ENCODE results near the gene NTM. TPM values are rescaled to one million over a fixed set of nuclear protein-coding genes. Genes with fewer than 3 reads are reported as not detected.

The NTM gene
- total RNA-seq, 2 donors from 2014 or later = not detected

DNA sequence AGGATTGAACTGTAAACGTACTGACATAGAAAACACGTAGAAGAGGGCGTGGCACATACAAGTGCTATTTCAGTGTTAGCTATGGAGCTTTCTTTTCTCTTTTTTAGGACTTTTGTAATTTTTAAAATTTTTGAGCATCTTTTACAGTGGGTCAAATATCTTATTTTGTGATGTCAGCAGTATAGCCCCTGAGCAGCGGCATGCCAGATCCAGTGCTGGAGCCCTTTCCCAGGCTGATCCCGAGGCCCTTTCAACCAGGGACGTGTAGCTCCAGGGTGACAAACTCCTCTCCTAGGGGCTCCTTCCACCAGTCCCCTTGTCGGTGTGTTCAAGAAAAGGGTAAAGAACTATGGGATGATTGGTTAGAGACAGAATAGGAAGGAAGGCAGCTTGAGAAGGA lies 777.0 kb downstream of the NTM start:
- H3K4me1 ChIP-seq (ENCODE audit: control insufficient read depth in 1 of 2, low read depth in 2 of 2) = no peaks in the 10 kb centered on the region
- TF ChIP-seq, protein P1, sequence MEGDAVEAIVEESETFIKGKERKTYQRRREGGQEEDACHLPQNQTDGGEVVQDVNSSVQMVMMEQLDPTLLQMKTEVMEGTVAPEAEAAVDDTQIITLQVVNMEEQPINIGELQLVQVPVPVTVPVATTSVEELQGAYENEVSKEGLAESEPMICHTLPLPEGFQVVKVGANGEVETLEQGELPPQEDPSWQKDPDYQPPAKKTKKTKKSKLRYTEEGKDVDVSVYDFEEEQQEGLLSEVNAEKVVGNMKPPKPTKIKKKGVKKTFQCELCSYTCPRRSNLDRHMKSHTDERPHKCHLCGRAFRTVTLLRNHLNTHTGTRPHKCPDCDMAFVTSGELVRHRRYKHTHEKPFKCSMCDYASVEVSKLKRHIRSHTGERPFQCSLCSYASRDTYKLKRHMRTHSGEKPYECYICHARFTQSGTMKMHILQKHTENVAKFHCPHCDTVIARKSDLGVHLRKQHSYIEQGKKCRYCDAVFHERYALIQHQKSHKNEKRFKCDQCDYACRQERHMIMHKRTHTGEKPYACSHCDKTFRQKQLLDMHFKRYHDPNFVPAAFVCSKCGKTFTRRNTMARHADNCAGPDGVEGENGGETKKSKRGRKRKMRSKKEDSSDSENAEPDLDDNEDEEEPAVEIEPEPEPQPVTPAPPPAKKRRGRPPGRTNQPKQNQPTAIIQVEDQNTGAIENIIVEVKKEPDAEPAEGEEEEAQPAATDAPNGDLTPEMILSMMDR (IDR thresholded peaks at IDR 0.05) = no peak
- no peak overlapping the region for H3K4me3 ChIP-seq
- no peaks in the 10 kb centered on the region for H3K27me3 ChIP-seq (replicated peaks; ENCODE audit: insufficient read depth)
- H3K36me3 ChIP-seq = no peaks in the 10 kb centered on the region
- no peak overlapping the region for H3K27ac ChIP-seq
- no peaks in the 10 kb centered on the region for H3K9me3 ChIP-seq
- ATAC-seq (ENCODE audit: insufficient number of reproducible peaks, low FRiP score, low read depth) = no peak
- DNase-seq (ENCODE audit: low spot score) = no peak

DNA sequence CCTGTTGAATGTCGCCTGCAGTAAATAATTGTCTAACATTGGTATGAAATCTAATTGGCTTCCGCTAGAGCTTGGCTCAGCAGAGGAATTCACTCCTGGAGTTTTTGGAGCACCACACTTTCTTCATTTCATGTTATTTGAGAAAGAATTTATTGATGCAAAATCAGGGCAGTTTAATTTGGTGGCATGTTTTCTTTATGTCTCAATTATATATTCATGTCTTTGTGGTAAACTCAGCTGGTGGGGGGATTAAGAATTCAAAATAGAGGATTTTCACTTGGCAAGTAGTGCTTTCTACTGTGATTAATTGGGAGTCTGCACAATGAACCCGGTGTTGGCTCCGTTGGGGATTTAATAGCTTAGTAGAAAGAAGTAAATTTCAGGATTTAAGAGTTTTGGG lies 784.4 kb downstream of the NTM start:
- Histone ChIP-seq H3K36me3 (no peaks in the 10 kb centered on the region), H3K4me1 (ENCODE audit: control insufficient read depth in 1 of 2, low read depth in 2 of 2) (no peaks in the 10 kb centered on the region), H3K9me3 (no peaks in the 10 kb centered on the region), H3K4me3 (no peak overlapping the region), H3K27ac (no peak overlapping the region), H3K27me3 (replicated peaks; ENCODE audit: insufficient read depth) (no peaks in the 10 kb centered on the region)
- ATAC-seq (ENCODE audit: insufficient number of reproducible peaks, low FRiP score, low read depth) (no peak), DNase-seq (ENCODE audit: low spot score) (no peak)
- TF ChIP-seq, protein P1 (IDR thresholded peaks at IDR 0.05) = no peak

DNA sequence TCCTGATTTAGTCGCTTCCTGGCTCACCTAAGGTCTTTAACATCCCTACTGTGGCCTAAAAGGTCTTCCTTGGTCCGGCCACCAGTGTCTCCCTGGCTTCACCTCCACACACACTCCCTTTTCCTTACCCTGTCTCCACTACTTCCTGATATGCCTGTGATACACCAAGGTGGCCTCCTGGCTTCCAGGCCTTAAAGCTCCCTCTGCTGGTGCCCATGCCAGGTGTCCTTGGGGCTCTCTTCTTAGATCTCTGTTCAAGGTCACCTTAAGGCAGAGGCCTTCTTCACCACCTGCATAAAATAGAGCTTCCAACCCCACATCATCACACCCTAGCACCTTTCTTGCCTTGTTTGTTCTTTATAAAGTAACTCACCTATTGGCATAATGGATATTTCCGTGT lies 787.7 kb downstream of the NTM start:
- DNase-seq (ENCODE audit: low spot score) (no peak), ATAC-seq (ENCODE audit: insufficient number of reproducible peaks, low FRiP score, low read depth) (no peak)
- no peaks in the 10 kb centered on the region for H3K36me3 ChIP-seq
- TF ChIP-seq, protein P1 (IDR thresholded peaks at IDR 0.05) = no peak
- no peaks in the 10 kb centered on the region for H3K9me3 ChIP-seq
- no peak overlapping the region for H3K27ac ChIP-seq
- H3K27me3 ChIP-seq (replicated peaks; ENCODE audit: insufficient read depth) = no peaks in the 10 kb centered on the region
- no peaks in the 10 kb centered on the region for H3K4me1 ChIP-seq (ENCODE audit: control insufficient read depth in 1 of 2, low read depth in 2 of 2)
- H3K4me3 ChIP-seq = no peak overlapping the region

DNA sequence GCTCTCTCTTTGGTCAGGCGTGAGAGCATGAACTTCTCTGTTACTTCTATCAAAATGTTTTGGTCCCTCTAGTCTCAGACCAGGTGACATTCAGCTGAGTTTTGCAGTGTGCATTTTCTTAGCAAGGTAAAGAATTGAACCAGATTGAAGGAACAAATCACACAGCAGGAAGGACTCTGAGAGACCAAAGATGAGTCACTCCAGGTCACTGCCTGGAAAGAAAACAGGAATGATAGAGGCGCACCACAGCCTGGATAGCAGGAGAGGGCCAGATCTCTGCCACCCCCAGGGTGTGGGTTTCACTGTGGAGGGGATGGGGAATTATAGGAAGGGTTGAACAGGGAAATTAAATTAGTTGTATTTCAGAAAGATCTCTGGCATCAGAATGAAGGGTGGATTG lies 788.3 kb downstream of the NTM start:
- no peak for ATAC-seq (ENCODE audit: insufficient number of reproducible peaks, low FRiP score, low read depth)

DNA sequence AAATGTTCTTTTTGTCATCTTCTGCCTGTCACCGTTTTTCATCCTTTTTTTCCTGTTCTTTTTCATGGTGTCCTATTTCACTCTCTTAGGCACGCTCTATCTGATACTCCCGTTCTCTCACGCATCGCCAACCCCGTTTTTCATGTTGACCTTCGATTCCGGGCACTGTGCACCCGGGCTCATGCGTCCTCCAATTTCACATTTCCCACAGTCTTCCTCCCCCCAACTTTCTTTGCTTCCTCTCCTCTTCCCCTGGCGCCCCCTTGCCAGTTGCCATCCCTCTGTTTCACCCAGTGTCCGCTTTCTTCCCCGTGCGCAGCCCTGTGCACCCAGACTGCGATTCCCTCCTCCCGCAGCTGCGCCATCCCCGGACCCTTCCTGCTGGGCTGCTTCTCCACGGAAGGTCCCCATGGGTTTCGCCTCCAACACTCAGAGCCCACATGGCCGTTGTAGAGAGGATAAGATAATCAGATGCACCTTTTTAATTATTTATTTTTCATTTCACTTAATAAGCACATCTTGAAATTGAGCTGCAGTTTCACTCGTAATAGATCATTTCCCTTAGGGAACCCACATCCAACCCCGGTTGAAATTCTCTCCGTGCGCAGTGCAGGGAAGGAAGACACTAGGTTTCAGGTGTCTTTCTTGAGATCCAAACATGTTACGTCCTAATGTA lies 791.1 kb downstream of the NTM start:
- no peaks in the 10 kb centered on the region for H3K9me3 ChIP-seq
- TF ChIP-seq, protein P1 (IDR thresholded peaks at IDR 0.05) = no peak
- H3K4me3 ChIP-seq = no peak overlapping the region
- H3K27me3 ChIP-seq (replicated peaks; ENCODE audit: insufficient read depth) = no peaks in the 10 kb centered on the region
- no peak overlapping the region for H3K27ac ChIP-seq
- no peaks in the 10 kb centered on the region for H3K4me1 ChIP-seq (ENCODE audit: control insufficient read depth in 1 of 2, low read depth in 2 of 2)
- no peaks in the 10 kb centered on the region for H3K36me3 ChIP-seq
- no peak for ATAC-seq (ENCODE audit: insufficient number of reproducible peaks, low FRiP score, low read depth)
- no peak for DNase-seq (ENCODE audit: low spot score)

More for the DNA sequence above, 788.3 kb downstream of the NTM start:
- H3K27ac ChIP-seq = no peak overlapping the region
- no peak for DNase-seq (ENCODE audit: low spot score)
- TF ChIP-seq, protein P1 (IDR thresholded peaks at IDR 0.05) = no peak
- no peaks in the 10 kb centered on the region for H3K4me1 ChIP-seq (ENCODE audit: control insufficient read depth in 1 of 2, low read depth in 2 of 2)
- H3K4me3 ChIP-seq = no peak overlapping the region
- H3K36me3 ChIP-seq = no peaks in the 10 kb centered on the region
- H3K27me3 ChIP-seq (replicated peaks; ENCODE audit: insufficient read depth) = no peaks in the 10 kb centered on the region
- no peaks in the 10 kb centered on the region for H3K9me3 ChIP-seq
